Activated CD8-positive, alpha-beta T cell treated with anti-CD3 and anti-CD28 coated beads for 36 hours (primary cell): ENCODE data around the gene ZNF277. TPM values are rescaled to one million over a fixed set of nuclear protein-coding genes. Genes with fewer than 3 reads are reported as not detected.

ENCODE experiments used
- ATAC-seq: fragments of 200-7000 bp; cut with Tn5 transposase; one replicate; pipeline ENCODE4 v1.10.0; 2021; ENCODE audit warnings: mild to moderate bottlenecking, moderate library complexity
- CTCF ChIA-PET: fragments of 350-600 bp; sonication (Branson Sonifier 250); formaldehyde crosslinking; loops from one replicate; lab custom pipeline; 2021; ENCODE audit warnings: antibody characterized with exemption; lab: Charles Lee
- POLR2A ChIA-PET: fragments of 350-600 bp; sonication (Branson Sonifier 250); formaldehyde crosslinking; loops from one replicate; lab custom pipeline; 2021; ENCODE audit warnings: antibody characterized with exemption; lab: Charles Lee
- DNase-seq: peaks from one replicate; pipeline ENCODE4 v3.0.0-alpha.2; 2020
- H3K27ac Mint-ChIP-seq: one replicate; pipeline ENCODE4 v1.8.0; 2021; ENCODE audit warnings: mild to moderate bottlenecking, mixed read lengths
- H3K27me3 Mint-ChIP-seq: one replicate; pipeline ENCODE4 v1.8.0; 2021; ENCODE audit warnings: mixed read lengths
- H3K36me3 Mint-ChIP-seq: one replicate; pipeline ENCODE4 v1.8.0; 2021; ENCODE audit warnings: low read depth, mixed read lengths
- H3K4me1 Mint-ChIP-seq: one replicate; pipeline ENCODE4 v1.8.0; 2021; ENCODE audit warnings: low read depth, mixed read lengths
- H3K4me3 Mint-ChIP-seq: one replicate; pipeline ENCODE4 v1.8.0; 2021; ENCODE audit warnings: mild to moderate bottlenecking, moderate library complexity, mixed read lengths
- H3K9me3 Mint-ChIP-seq: one replicate; pipeline ENCODE4 v1.8.0; 2021; ENCODE audit warnings: mixed read lengths
- intact Hi-C: fragments of 100-400 bp; cut with micrococcal nuclease; formaldehyde crosslinking; loops from one replicate; pipeline ENCODE4 v1.10.0; 2022
- total RNA-seq, 2 experiments: library from RNA; stranded (reverse); gene quantifications; one replicate each; pipeline ENCODE4 v1.2.3, GENCODE V29; 2021
- TF ChIP-seq, protein P1 (sequence below): fragments of 200-600 bp; IDR thresholded peaks from one replicate; pipeline ENCODE4 v1.8.0; 2022; ENCODE audit warnings: antibody characterized with exemption, mild to moderate bottlenecking

ZNF277 gene, protein sequence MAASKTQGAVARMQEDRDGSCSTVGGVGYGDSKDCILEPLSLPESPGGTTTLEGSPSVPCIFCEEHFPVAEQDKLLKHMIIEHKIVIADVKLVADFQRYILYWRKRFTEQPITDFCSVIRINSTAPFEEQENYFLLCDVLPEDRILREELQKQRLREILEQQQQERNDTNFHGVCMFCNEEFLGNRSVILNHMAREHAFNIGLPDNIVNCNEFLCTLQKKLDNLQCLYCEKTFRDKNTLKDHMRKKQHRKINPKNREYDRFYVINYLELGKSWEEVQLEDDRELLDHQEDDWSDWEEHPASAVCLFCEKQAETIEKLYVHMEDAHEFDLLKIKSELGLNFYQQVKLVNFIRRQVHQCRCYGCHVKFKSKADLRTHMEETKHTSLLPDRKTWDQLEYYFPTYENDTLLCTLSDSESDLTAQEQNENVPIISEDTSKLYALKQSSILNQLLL
- 10 to 100 TPM; 21.5 to 25.8 TPM for total RNA-seq

DNA sequence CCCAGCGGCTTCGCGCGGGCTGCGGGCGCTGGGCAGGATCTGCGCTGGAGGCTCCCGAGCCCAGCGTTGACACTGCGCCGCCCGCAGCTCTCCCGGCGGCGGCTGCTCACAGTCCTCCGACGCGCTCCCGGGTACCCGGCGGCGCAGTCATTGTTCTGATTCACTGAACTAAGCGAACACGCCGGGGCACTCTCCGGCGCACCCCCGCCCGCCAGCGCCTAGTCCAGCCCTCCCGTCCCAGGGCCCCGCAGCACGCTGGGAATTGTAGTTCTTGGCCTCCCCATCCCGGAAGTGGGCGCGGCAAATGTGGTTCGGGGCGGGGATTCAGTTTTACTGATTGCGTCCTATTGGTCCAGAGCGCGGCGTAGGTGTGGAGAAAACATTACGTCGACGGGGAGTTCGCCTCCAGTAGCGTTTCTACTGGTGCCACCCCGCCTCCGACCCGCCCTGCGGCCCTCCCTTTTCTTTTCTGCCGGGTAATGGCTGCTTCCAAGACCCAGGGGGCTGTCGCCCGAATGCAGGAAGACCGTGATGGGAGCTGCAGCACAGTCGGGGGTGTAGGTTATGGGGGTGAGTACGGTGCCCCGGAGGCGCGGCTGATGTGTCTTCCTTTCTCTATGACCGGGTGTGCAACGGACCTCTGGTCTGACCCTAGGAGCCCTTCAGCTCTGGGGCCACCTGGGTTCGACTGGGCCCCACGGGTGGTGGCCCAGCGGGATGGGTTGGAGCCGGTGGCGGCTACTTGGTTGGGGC is at the start of gene ZNF277, which contains the start of gene DOCK4:
Gene ZNF277, plus strand, starts transcription at position 458 of the 753 bp plus-strand sequence. Its CDS starts 22 bp downstream, at position 480.
Gene DOCK4, minus strand, starts transcription at position 162 of the 753 bp plus-strand sequence. CDS start 261 bp downstream, outside the sequence.
- peaks cover 33% of the 10 kb centered on the region for H3K4me1 Mint-ChIP-seq
- ATAC-seq: peak; percentile 94
- peak within 1 kb of the TSS; percentile 94 for H3K4me3 Mint-ChIP-seq
- peak; percentile 99 for DNase-seq
- intact Hi-C loops: loop anchor here (5.0 kb wide), 1 partner anchor 241 kb away; no protein-coding TSS in a partner anchor
- TF ChIP-seq, protein P1, sequence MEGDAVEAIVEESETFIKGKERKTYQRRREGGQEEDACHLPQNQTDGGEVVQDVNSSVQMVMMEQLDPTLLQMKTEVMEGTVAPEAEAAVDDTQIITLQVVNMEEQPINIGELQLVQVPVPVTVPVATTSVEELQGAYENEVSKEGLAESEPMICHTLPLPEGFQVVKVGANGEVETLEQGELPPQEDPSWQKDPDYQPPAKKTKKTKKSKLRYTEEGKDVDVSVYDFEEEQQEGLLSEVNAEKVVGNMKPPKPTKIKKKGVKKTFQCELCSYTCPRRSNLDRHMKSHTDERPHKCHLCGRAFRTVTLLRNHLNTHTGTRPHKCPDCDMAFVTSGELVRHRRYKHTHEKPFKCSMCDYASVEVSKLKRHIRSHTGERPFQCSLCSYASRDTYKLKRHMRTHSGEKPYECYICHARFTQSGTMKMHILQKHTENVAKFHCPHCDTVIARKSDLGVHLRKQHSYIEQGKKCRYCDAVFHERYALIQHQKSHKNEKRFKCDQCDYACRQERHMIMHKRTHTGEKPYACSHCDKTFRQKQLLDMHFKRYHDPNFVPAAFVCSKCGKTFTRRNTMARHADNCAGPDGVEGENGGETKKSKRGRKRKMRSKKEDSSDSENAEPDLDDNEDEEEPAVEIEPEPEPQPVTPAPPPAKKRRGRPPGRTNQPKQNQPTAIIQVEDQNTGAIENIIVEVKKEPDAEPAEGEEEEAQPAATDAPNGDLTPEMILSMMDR: no peak
- POLR2A ChIA-PET: interaction anchor here (1.0 to 3.7 kb wide), 2 partner anchors 9 to 244 kb away, joined by 4 to 26 read pairs; partner anchors contain the start of gene IFRD1
- H3K27me3 Mint-ChIP-seq: peaks cover 28% of the 10 kb centered on the region
- peak within 1 kb of the TSS; percentile 84 for H3K27ac Mint-ChIP-seq
- CTCF ChIA-PET: no interaction called here
- no peaks in the 10 kb centered on the region for H3K36me3 Mint-ChIP-seq
- H3K9me3 Mint-ChIP-seq: no peaks in the 10 kb centered on the region

DNA sequence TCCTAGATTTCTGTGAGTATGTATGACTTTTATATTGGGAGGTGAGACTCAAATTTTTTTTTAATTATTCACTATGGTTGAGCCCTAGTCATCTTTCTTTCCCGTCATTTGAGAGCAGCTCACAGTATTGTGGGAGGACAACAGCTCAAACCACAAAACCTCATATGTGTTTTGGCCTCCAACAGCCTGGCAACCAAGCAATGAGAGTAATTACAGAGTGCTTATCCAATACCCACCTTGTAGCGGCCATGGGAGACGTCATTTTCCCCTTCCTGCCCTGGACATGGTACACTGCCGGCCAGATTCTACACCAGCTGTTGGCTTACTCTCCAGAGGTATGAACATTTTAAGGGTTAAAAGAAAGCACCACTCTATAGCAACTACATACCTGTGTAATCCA is 49.4 kb upstream of the ZNF277 start:
- ATAC-seq (no peak), DNase-seq (peak; percentile 6)
- H3K36me3 Mint-ChIP-seq: no peaks in the 10 kb centered on the region
- POLR2A ChIA-PET: no interaction called here
- H3K9me3 Mint-ChIP-seq: no peaks in the 10 kb centered on the region
- no peaks in the 10 kb centered on the region for H3K4me1 Mint-ChIP-seq
- intact Hi-C loops: no loop called here
- CTCF ChIA-PET: interaction anchor here (1.1 kb wide), 1 partner anchor 20 kb away, joined by 3 read pairs; no protein-coding TSS in a partner anchor
- peaks cover 11% of the 10 kb centered on the region for H3K27me3 Mint-ChIP-seq
- TF ChIP-seq, protein P1: no peak
- no peak overlapping the region for H3K4me3 Mint-ChIP-seq
- no peak overlapping the region for H3K27ac Mint-ChIP-seq

DNA sequence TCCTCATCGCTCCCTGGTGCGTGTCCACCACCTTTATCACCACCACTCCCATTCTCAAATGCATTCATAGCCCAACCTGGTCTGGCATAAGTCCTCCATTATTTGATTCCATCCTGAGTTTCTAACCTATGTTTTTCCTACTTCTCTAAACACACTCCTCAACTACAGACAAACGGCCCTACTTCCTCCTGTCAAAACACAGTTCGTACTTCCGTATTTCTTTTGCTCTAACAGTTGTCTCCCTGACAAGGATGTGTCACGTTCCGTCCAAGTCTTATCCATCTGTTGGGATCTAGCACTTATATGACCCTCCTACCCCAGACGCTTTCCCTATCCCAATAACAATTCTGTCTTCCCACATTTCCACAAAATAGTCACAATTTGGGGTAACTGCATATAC is 47.1 kb upstream of the ZNF277 start:
- peaks cover 11% of the 10 kb centered on the region for H3K27me3 Mint-ChIP-seq
- intact Hi-C loops: no loop called here
- DNase-seq (no peak), ATAC-seq (no peak)
- ChIA-PET CTCF (no interaction called here), POLR2A (no interaction called here)
- H3K9me3 Mint-ChIP-seq: no peaks in the 10 kb centered on the region
- H3K36me3 Mint-ChIP-seq: no peaks in the 10 kb centered on the region
- no peak overlapping the region for H3K27ac Mint-ChIP-seq
- H3K4me3 Mint-ChIP-seq: no peak overlapping the region
- TF ChIP-seq, protein P1: no peak
- H3K4me1 Mint-ChIP-seq: no peaks in the 10 kb centered on the region

DNA sequence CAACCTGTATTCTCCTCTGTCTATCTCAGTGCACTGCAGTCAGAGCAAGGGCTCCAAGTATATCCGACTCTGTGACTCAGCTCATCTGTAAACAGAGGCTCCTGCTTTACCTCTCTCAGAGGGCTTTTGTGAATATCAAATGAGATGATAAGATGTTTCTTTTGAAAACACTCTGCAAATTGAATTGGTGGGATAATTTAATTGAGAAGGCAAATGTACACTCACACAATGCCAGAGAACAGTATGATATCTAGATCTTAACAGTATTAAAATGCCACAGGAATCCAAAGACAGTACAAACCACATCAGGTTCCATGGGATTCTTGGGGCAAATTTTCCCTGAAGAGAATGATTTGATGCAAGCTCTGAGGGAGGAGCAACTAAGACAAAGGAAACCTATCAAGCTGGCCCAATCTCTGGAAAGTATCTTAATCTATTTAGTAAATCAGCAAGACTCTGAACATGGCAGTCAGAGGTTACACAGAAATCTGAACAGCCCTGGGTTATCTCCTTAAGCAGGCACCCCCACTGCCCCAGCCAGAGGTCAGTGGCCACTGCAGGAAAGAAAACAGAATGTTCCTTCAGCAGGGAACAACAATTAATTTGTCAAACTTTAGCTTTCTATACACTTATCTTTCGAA is 46.2 kb upstream of the ZNF277 start:
- Mint-ChIP-seq H3K36me3 (no peaks in the 10 kb centered on the region), H3K4me3 (no peak overlapping the region), H3K27me3 (peaks cover 10% of the 10 kb centered on the region), H3K4me1 (no peaks in the 10 kb centered on the region), H3K9me3 (no peaks in the 10 kb centered on the region), H3K27ac (no peak overlapping the region)
- intact Hi-C loops: no loop called here
- no peak for ATAC-seq
- DNase-seq: no peak
- TF ChIP-seq, protein P1: no peak
- ChIA-PET POLR2A (no interaction called here), CTCF (no interaction called here)
